Ectodermal cell (in vitro differentiated cells): ENCODE data around the gene CDK2.
A peak's percentile ranks its signal among the peaks of the same experiment; 100 is the strongest.

ENCODE experiments used
- H3K27ac ChIP-seq: 2 replicates; pipeline ENCODE4 v1.7.0; 2013; ENCODE audit warnings: mild to moderate bottlenecking, low read depth, low read length; ENCODE audit not compliant: insufficient read depth, poor library complexity, severe bottlenecking
- H3K27me3 ChIP-seq: 2 replicates; pipeline ENCODE4 v1.7.0; 2013; ENCODE audit warnings: mild to moderate bottlenecking, low read length; ENCODE audit not compliant: insufficient read depth, control insufficient read depth, poor library complexity, severe bottlenecking
- H3K36me3 ChIP-seq: one replicate; pipeline ENCODE4 v1.7.0; 2013; ENCODE audit warnings: low read length; ENCODE audit not compliant: control insufficient read depth, insufficient read depth
- H3K4me1 ChIP-seq: one replicate; pipeline ENCODE4 v1.7.0; 2013; ENCODE audit warnings: low read length; ENCODE audit not compliant: control insufficient read depth, insufficient read depth
- H3K4me3 ChIP-seq: 2 replicates; pipeline ENCODE4 v1.7.0; 2013; ENCODE audit warnings: low read depth, low read length, control low read depth; ENCODE audit not compliant: insufficient read depth
- H3K9me3 ChIP-seq: 2 replicates; pipeline ENCODE4 v1.7.0; 2013; ENCODE audit warnings: mild to moderate bottlenecking, low read length, moderate library complexity; ENCODE audit not compliant: control insufficient read depth
- WGBS, 2 experiments: methylation state at CpG; one replicate each; pipeline ENCODE4 v1.1.7; 2013; ENCODE audit warnings: missing lambda C conversion rate in 2 of 2; 5-methylcytosine and 5-hydroxymethylcytosine counted together

CDK2 gene

GRCh38 chr12:55930771-55931316 lies 35.8 kb upstream of the CDK2 start, which contains the start of gene DGKA:
Gene DGKA, plus strand, starts transcription at chr12:55931162. Its CDS starts 5,342 bp downstream, at chr12:55936504.
- peaks cover 12% of the 10 kb centered on the region for H3K4me1 ChIP-seq
- peak within 1 kb of the TSS; percentile 57 for H3K4me3 ChIP-seq
- H3K27me3 ChIP-seq, result peaks cover 40% of the 10 kb centered on the region
- H3K27ac ChIP-seq, result no peak within 1 kb of the TSS
- H3K9me3 ChIP-seq, result no peaks in the 10 kb centered on the region
- H3K36me3 ChIP-seq, result no peaks in the 10 kb centered on the region
- 42 to 58% methylated on average over 2 to 3 of the region's 3 CpGs for WGBS, 2 experiments

- no peak overlapping the region for H3K27ac ChIP-seq
- 30 to 33% methylated on average over 10 of the region's 10 CpGs for whole genome bisulfite sequencing, 2 experiments
Observed at GRCh38 chr12:55931317-55931779, 35.3 kb upstream of the CDK2 start.

GRCh38 chr12:55931780-55932550 lies 34.7 kb upstream of the CDK2 start:
- WGBS, 2 experiments, result 1% methylated on average over 60 of the region's 60 CpGs
- Histone ChIP-seq H3K36me3 (no peaks in the 10 kb centered on the region), H3K27ac (no peak overlapping the region), H3K9me3 (no peaks in the 10 kb centered on the region), H3K27me3 (peaks cover 40% of the 10 kb centered on the region), H3K4me3 (peak overlapping the region; percentile 57), H3K4me1 (peaks cover 9% of the 10 kb centered on the region)

More at GRCh38 chr12:55931317-55931779, 35.3 kb upstream of the CDK2 start:
- Histone ChIP-seq H3K36me3 (no peaks in the 10 kb centered on the region), H3K4me1 (peaks cover 9% of the 10 kb centered on the region), H3K9me3 (no peaks in the 10 kb centered on the region), H3K27me3 (peaks cover 40% of the 10 kb centered on the region), H3K4me3 (peak overlapping the region; percentile 57)

GRCh38 chr12:55932551-55932910 lies 34.1 kb upstream of the CDK2 start:
- WGBS, 2 experiments, result 43 to 44% methylated on average over 4 of the region's 4 CpGs
- H3K4me3 ChIP-seq, result peak overlapping the region; percentile 57
- H3K27ac ChIP-seq, result no peak overlapping the region
- no peaks in the 10 kb centered on the region for H3K36me3 ChIP-seq
- peaks cover 40% of the 10 kb centered on the region for H3K27me3 ChIP-seq
- no peaks in the 10 kb centered on the region for H3K9me3 ChIP-seq
- peaks cover 9% of the 10 kb centered on the region for H3K4me1 ChIP-seq

- Histone ChIP-seq H3K4me3 (no peak overlapping the region), H3K27me3 (peaks cover 40% of the 10 kb centered on the region), H3K4me1 (peaks cover 9% of the 10 kb centered on the region), H3K27ac (no peak overlapping the region), H3K36me3 (no peaks in the 10 kb centered on the region), H3K9me3 (no peaks in the 10 kb centered on the region)
- 84 to 87% methylated on average over 5 to 7 of the region's 7 CpGs for WGBS, 2 experiments
Observed at GRCh38 chr12:55933169-55933798, 33.3 kb upstream of the CDK2 start.

GRCh38 chr12:55933799-55934742 lies 32.6 kb upstream of the CDK2 start:
- Histone ChIP-seq H3K4me3 (no peak overlapping the region), H3K27ac (no peak overlapping the region), H3K9me3 (no peaks in the 10 kb centered on the region), H3K27me3 (peaks cover 40% of the 10 kb centered on the region), H3K4me1 (peaks cover 9% of the 10 kb centered on the region), H3K36me3 (no peaks in the 10 kb centered on the region)
- WGBS, 2 experiments, result 89 to 91% methylated on average over 1 of the region's 1 CpG

GRCh38 chr12:55934773-55935172 lies 31.9 kb upstream of the CDK2 start:
- Histone ChIP-seq H3K36me3 (no peaks in the 10 kb centered on the region), H3K4me1 (peaks cover 9% of the 10 kb centered on the region), H3K4me3 (no peak overlapping the region), H3K27me3 (peaks cover 40% of the 10 kb centered on the region), H3K9me3 (no peaks in the 10 kb centered on the region), H3K27ac (no peak overlapping the region)
- 93 to 95% methylated on average over 1 of the region's 1 CpG for WGBS, 2 experiments

- Histone ChIP-seq H3K4me3 (no peak overlapping the region), H3K4me1 (peaks cover 12% of the 10 kb centered on the region), H3K9me3 (no peaks in the 10 kb centered on the region), H3K36me3 (no peaks in the 10 kb centered on the region), H3K27ac (no peak overlapping the region), H3K27me3 (peaks cover 40% of the 10 kb centered on the region)
- 90 to 91% methylated on average over 26 of the region's 26 CpGs for WGBS, 2 experiments
Observed at GRCh38 chr12:55935738-55936151, 30.9 kb upstream of the CDK2 start.

- Histone ChIP-seq H3K4me1 (peaks cover 6% of the 10 kb centered on the region), H3K9me3 (no peaks in the 10 kb centered on the region), H3K4me3 (no peak overlapping the region), H3K27ac (no peak overlapping the region), H3K27me3 (peaks cover 20% of the 10 kb centered on the region), H3K36me3 (no peaks in the 10 kb centered on the region)
- WGBS, 2 experiments, result 79 to 82% methylated on average over 2 of the region's 2 CpGs
Observed at GRCh38 chr12:55937981-55938380, 28.6 kb upstream of the CDK2 start.
